Measurements from ENCODE around the gene NVL. TPM values are rescaled to one million over a fixed set of nuclear protein-coding genes. Genes with fewer than 3 reads are reported as not detected.
A peak's percentile ranks its signal among the peaks of the same experiment; 100 is the strongest.

Gene NVL
- total RNA-seq, 1 experiment from 2014 or later, result 21.9 TPM

GRCh38 chr1:224333309-224333926 lies 3.4 kb upstream of the NVL start (continued):
- TF ChIP-seq CBX3 (IDR thresholded peaks at IDR 0.05; ENCODE audit: low read depth), result 0 out of 2 replicates have a peak, but pooled peaks have one; percentile 15

- H3K79me2 ChIP-seq (ENCODE audit: insufficient read depth, low read length), result peaks cover 32% of the 10 kb centered on the region
- no peaks in the 10 kb centered on the region for H3K9me2 ChIP-seq (ENCODE audit: insufficient read depth)
- POLR2A ChIA-PET, result no interaction called here
- no peak overlapping the region for H3K4me3 ChIP-seq (replicated peaks in 1 of 2; ENCODE audit: low read depth in 1 of 2, low read length in 2 of 2)
- no peak overlapping the region for H3K4me2 ChIP-seq (ENCODE audit: low read length)
- CTCF ChIA-PET, result interaction anchor here (1.0 kb wide), 1 partner anchor 216 kb away, joined by 3 read pairs; no protein-coding TSS in a partner anchor
- no TSS peak for BruUV-seq (replicated peaks)
- H3K36me3 ChIP-seq (ENCODE audit: control insufficient read depth in 1 of 2, insufficient read depth in 2 of 2, low read length in 2 of 2), result no peaks in the 10 kb centered on the region
- intact Hi-C loops (cut with micrococcal nuclease), result loop anchor here (10.0 kb wide), 1 partner anchor 517 kb away; no protein-coding TSS in a partner anchor
- H3K9ac ChIP-seq (ENCODE audit: low read length), result no peak overlapping the region
- TF ChIP-seq CEBPB (IDR thresholded peaks at IDR 0.05; ENCODE audit: low read depth), result no peak
- no peak for TF ChIP-seq CBX3 (IDR thresholded peaks at IDR 0.05; ENCODE audit: low read depth)
- no peak for TF ChIP-seq ELF1 (IDR thresholded peaks at IDR 0.05; ENCODE audit: borderline replicate concordance, low read depth)
- TF ChIP-seq POLR2AphosphoS5 (IDR thresholded peaks at IDR 0.05; ENCODE audit: low read depth, low read length), result no peak
- TF ChIP-seq SIN3A (IDR thresholded peaks at IDR 0.05; ENCODE audit: low read depth), result no peak
- TF ChIP-seq MAX (IDR thresholded peaks at IDR 0.05), result no peak
- no peak for TF ChIP-seq SP1 (IDR thresholded peaks at IDR 0.05; ENCODE audit: low read depth)
- RAD21 ChIA-PET (ENCODE audit: low non-redundant PET in 1 of 2, low total read pairs in 2 of 2, uncharacterized antibody in 2 of 2, unreplicated experiment in 2 of 2), result no interaction called here
- ATAC-seq (no peak), DNase-seq (ENCODE audit: low read depth, low spot score) (no peak)
- H3K27ac ChIP-seq (ENCODE audit: low read depth, low read length), result no peak overlapping the region
- peaks cover 12 to 16% of the 10 kb centered on the region in 2 experiments for H3K4me1 ChIP-seq (ENCODE audit: control insufficient read depth in 1 of 2, insufficient read depth in 2 of 2, low read length in 2 of 2)
- H4K20me1 ChIP-seq (ENCODE audit: insufficient read depth), result no peaks in the 10 kb centered on the region
- no peak overlapping the region for H2AFZ ChIP-seq (ENCODE audit: low read depth, low read length, poor library complexity, severe bottlenecking)
- H3K9me3 ChIP-seq (ENCODE audit: control insufficient read depth in 1 of 2, insufficient read depth in 1 of 2, low read depth in 1 of 2, low read length in 2 of 2), result no peaks in the 10 kb centered on the region
- H3K27me3 ChIP-seq (ENCODE audit: insufficient read depth, low read length), result no peaks in the 10 kb centered on the region
These were observed 1.9 kb upstream of the NVL start for GRCh38 chr1:224331824-224332223.

- BruUV-seq (replicated peaks), result no TSS peak
- ATAC-seq (no peak), DNase-seq (ENCODE audit: low read depth, low spot score) (no peak)
- Histone ChIP-seq H3K4me2 (ENCODE audit: low read length) (peak overlapping the region; percentile 92), H3K36me3 (ENCODE audit: control insufficient read depth in 1 of 2, insufficient read depth in 2 of 2, low read length in 2 of 2) (no peaks in the 10 kb centered on the region), H3K27ac (ENCODE audit: low read depth, low read length) (peak overlapping the region; percentile 82; the same call in 1 of the 2 replicates), H4K20me1 (ENCODE audit: insufficient read depth) (no peaks in the 10 kb centered on the region), H3K4me3 (replicated peaks in 1 of 2; ENCODE audit: low read depth in 1 of 2, low read length in 2 of 2) (peak overlapping the region; percentile 93 to 99; a peak in 3 of 4 replicates), H3K9me2 (ENCODE audit: insufficient read depth) (no peaks in the 10 kb centered on the region), H3K9me3 (ENCODE audit: control insufficient read depth in 1 of 2, insufficient read depth in 1 of 2, low read depth in 1 of 2, low read length in 2 of 2) (no peaks in the 10 kb centered on the region), H3K27me3 (ENCODE audit: insufficient read depth, low read length) (no peaks in the 10 kb centered on the region), H3K9ac (ENCODE audit: low read length) (no peak overlapping the region), H3K4me1 (ENCODE audit: control insufficient read depth in 1 of 2, insufficient read depth in 2 of 2, low read length in 2 of 2) (peaks cover 12 to 16% of the 10 kb centered on the region in 2 experiments), H3K79me2 (ENCODE audit: insufficient read depth, low read length) (peaks cover 37% of the 10 kb centered on the region), H2AFZ (ENCODE audit: low read depth, low read length, poor library complexity, severe bottlenecking) (no peak overlapping the region)
- RAD21 ChIA-PET (ENCODE audit: low non-redundant PET in 1 of 2, low total read pairs in 2 of 2, uncharacterized antibody in 2 of 2, unreplicated experiment in 2 of 2), result no interaction called here
- CTCF ChIA-PET, result interaction anchor here (1.0 kb wide), 1 partner anchor 216 kb away, joined by 3 read pairs; no protein-coding TSS in a partner anchor
- intact Hi-C loops (cut with micrococcal nuclease), result loop anchor here (10.0 kb wide), 1 partner anchor 517 kb away; no protein-coding TSS in a partner anchor
- POLR2A ChIA-PET, result no interaction called here
- TF ChIP-seq RAD21 (IDR thresholded peaks at IDR 0.05; ENCODE audit: low read depth), result no peak
- TF ChIP-seq ZFX (IDR thresholded peaks at IDR 0.05), result no peak
- no peak for TF ChIP-seq SRF (IDR thresholded peaks at IDR 0.05; ENCODE audit: low read depth)
These were observed 1.4 kb upstream of the NVL start for GRCh38 chr1:224331326-224331725.

Measured in HCT116 (cell line).